HEK293 (cell line): ENCODE data around the gene CAPN13.

ENCODE experiments used
- TF ChIP-seq, protein P1 (sequence below): fragments of 450-650 bp; formaldehyde crosslinking; IDR thresholded peaks from 2 replicates; pipeline ENCODE4 v1.5.1; 2016; ENCODE audit warnings: missing biosample characterization, missing genetic modification characterization
- TF ChIP-seq, protein P2 (sequence below): sonication (generic); formaldehyde crosslinking; IDR thresholded peaks from 2 replicates; pipeline ENCODE4 v1.8.1; 2022; ENCODE audit warnings: mild to moderate bottlenecking, moderate library complexity, missing genetic modification reagents

DNA sequence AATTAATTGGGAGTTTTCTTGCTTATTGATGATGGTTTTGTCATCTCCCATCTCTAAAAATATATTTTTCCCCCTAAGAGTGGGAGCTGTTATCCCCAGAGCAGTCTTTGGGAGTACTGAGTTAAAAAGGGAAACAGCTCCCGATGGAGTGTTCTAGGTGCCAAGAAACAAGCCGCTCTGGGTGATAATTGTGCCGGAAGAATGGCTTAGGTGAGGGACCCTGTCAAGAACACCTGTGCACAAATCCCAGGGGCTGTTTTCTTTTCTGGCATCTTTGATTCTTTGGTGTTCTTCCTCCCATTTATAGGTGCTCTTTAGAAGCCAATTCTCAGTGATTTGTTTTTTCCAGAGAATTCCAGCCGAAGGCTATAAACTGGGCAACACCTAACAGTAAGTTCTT, 1.4 kb upstream of the CAPN13 start:
- TF ChIP-seq, protein P1, sequence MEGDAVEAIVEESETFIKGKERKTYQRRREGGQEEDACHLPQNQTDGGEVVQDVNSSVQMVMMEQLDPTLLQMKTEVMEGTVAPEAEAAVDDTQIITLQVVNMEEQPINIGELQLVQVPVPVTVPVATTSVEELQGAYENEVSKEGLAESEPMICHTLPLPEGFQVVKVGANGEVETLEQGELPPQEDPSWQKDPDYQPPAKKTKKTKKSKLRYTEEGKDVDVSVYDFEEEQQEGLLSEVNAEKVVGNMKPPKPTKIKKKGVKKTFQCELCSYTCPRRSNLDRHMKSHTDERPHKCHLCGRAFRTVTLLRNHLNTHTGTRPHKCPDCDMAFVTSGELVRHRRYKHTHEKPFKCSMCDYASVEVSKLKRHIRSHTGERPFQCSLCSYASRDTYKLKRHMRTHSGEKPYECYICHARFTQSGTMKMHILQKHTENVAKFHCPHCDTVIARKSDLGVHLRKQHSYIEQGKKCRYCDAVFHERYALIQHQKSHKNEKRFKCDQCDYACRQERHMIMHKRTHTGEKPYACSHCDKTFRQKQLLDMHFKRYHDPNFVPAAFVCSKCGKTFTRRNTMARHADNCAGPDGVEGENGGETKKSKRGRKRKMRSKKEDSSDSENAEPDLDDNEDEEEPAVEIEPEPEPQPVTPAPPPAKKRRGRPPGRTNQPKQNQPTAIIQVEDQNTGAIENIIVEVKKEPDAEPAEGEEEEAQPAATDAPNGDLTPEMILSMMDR (tag by site-specific recombination) = no peak
- TF ChIP-seq, protein P2, sequence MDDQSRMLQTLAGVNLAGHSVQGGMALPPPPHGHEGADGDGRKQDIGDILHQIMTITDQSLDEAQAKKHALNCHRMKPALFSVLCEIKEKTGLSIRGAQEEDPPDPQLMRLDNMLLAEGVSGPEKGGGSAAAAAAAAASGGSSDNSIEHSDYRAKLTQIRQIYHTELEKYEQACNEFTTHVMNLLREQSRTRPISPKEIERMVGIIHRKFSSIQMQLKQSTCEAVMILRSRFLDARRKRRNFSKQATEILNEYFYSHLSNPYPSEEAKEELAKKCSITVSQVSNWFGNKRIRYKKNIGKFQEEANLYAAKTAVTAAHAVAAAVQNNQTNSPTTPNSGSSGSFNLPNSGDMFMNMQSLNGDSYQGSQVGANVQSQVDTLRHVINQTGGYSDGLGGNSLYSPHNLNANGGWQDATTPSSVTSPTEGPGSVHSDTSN (CRISPR knock-in tag) = no peak
